HG03280 (cell line): ENCODE results near the gene STAP2.

ENCODE experiments used
- ATAC-seq: cut with Tn5 transposase; IDR thresholded peaks from one replicate; pipeline ENCODE4 v1.9.1; 2021; ENCODE audit warnings: mild to moderate bottlenecking, moderate library complexity; ENCODE audit not compliant: unreplicated experiment

The STAP2 gene, protein sequence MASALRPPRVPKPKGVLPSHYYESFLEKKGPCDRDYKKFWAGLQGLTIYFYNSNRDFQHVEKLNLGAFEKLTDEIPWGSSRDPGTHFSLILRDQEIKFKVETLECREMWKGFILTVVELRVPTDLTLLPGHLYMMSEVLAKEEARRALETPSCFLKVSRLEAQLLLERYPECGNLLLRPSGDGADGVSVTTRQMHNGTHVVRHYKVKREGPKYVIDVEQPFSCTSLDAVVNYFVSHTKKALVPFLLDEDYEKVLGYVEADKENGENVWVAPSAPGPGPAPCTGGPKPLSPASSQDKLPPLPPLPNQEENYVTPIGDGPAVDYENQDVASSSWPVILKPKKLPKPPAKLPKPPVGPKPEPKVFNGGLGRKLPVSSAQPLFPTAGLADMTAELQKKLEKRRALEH

GRCh38 chr19:4338441-4339355 lies at the start of gene STAP2:
TSS of gene STAP2 (minus strand) at chr19:4338827. CDS start at chr19:4338753, 74 bp downstream.
- no peak for ATAC-seq

GRCh38 chr19:4386041-4386782 lies 47.6 kb upstream of the STAP2 start:
- ATAC-seq = no peak

DNA sequence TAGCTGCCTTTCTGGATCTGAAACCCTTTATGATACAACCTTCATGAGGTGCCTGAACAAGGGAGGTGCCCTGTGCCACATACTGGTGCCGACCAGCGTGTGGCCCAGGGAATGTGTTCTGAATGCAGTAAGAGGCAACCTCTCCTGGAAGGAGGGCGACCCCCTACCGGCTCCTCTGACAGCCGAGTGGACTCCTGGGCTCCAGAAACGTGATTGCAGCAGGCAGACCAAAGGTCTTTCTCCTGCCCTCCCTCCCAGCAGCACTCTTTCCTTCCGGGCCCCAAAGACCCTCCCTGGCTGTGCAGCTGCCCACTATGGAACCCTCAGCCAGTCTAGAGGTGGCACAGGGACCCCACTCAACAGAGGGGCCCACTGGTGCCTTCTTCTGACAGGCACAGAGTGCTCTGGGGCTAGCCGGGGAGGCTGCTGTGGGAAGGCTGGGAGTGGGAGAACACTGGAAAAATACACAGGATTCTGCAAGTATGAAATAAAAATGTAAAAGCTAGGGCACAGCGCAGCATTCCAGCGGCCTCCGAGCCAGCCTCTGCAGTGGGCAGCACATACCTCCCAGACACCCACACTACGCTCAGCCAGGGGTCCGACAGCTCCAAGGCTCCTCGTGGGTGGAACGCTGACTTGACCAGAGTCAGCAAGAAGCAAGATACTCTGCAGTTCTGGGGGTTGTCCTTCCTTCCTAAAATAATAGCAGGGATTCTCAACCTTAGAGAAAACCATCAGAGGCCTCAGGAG lies 46.8 kb upstream of the STAP2 start:
- no peak for ATAC-seq

DNA sequence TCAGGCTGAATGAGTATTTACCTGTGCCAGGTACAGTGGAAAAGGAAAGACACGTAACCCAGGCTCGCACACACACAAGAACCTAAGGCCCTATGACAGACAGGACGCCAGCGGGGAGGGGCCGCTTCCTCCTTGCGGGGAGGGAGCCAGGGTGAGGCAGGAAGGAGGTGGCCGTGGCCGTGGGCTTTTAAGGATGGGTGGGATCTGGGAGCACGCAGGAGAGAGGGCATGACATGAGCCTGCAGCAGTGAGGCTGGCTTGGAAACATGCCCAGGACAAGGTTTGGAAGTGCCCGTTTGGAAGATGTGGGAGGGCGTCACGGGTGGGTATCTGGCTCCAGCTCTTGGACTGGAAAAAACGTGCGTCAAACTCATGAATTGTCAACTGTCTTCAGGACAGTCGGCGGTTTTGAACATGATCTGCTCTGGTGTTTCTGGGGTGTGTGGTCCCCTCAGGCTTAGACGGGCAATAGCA lies 41.7 kb upstream of the STAP2 start:
- no peak for ATAC-seq

GRCh38 chr19:4379383-4380253 lies 41.0 kb upstream of the STAP2 start:
- no peak for ATAC-seq

DNA sequence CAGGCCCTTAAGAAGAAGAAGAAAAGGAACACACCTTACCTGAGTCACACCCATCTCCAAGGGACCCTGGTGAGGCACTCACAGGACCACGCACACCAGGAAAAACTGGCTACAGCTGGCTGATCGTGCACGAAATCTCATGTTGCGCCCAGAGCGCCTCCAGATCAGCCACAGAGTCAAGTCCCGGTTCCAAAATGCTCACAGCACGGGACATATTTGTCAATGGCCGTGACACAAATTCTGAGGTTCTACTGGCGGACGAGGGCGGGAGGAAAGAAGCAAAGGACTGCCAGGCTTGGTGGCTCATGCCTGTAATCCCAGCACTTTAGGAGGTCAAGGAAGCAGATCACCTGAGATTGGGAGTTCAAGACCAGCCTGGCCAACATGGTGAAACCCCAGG lies 40.3 kb upstream of the STAP2 start:
- ATAC-seq = no peak

DNA sequence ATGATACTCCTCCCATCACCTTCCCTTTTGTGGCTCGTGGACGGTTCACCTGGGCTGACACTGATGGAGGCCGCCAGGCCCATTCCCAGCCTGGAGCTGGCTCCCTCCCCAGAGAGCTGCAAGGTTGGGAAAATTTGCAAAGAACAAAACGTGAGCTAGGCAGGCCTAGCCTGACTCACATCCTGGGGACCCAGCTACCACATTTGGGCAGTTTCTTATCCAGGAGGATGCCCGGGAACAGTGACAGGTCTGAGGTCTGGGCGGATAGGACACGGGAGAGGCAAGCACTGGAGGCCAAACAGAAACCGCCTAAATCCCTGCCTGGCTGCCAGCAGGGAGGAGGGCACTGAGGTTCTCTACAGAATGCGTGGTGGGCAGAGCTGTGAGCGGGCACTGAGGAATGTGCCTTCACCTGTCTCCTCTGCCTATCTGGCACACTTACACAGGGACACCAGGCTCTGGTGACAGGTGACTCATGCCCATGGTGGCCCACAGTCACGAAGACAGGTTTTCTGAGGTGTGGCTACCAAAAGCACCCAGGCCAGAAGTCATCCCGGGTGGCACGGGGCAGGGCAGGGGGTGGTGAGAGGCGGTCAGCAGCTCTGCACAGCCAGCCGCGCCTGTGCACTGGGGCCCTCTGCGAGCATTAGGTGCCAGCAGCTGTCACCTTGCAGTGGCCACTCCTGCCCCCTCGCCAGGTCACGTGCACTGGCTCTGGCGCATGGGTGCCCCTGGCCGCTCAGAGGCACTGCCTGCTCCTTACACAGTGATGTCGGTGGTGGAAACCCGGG lies 38.6 kb upstream of the STAP2 start:
- ATAC-seq = no peak

DNA sequence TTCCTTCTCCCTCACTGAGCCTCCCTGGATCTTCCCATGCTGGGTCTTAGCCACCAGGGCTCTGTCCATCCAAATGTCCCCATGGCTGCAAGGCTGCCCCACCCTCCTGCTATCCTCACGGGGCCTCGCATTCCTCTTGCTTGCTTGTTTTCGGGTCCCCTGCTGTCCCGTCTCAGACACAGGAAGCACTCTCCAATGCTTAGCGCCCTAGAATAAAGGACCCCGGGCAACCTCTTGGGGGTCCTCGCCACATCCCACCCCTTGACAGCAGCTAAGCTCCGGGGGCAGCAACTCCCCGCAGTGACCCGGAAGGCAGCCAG lies 38.0 kb upstream of the STAP2 start:
- no peak for ATAC-seq

DNA sequence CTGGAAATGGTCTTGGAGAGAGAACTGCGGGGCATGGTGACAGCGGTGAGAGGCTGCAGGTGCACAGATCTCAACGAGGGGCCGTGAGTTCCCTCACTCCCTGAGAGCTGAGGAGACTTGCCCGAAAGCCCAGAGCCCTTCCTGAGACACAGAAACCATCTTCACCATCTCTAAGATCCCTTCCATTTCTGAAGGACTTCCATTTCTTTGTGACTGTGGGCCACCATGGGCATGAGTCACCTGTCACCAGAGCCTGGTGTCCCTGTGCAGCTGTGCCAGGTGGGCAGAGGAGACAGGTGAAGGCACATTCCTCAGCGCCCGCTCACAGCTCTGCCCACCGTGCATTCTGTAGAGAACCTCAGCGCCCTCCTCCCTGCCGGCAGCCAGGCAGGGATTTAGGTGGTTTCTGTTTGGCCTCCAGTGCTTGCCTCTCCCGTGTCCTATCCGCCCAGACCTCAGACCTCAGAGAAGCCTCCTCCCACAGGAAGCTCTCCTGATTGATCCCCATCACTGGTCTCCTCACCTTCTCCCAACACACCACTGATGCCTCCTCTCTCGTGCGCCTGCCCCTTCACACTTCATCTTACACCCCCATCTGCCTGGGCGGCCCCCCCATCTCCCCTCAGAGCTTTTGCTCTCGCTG lies 37.5 kb upstream of the STAP2 start:
- ATAC-seq = no peak

DNA sequence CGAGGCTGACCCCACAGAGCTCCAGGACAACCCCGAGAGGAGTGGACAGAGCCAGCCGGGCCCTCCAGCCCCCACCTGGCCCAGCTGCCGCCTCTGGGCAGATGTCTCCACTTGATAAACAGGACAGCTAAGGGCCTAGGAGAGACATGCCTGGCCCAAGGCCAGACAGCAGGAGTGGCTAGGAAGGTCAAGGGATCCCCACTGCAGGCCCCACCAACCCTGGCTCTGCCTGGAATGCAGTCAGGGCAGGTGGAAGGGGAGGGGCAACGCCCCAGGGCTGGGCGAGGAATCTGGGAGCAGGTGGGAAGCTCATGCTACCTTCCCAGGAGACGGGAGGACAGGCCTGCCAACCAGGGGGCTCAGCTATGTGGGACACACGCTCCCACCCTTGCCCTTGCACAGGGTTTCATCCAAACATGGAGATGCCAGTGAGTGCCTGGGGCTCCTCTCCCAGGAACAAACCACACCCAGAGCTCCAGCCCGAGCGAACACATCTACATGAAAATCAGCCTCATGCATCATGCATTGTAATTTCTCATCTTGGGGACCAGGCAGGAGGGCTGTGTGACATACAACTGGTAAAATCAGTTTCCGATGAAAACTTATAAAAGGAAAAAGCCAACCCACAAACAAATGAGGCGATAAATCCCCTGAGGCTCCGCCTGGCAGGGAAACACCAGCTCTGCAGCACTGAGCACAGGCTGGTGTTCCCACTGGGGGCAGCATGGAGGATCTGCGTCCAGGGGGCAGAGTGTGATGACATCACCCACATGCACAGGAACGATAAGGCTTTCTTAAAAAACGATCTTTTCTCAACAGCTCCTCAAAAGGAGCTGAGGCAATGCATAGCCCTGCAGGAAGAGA lies 36.8 kb upstream of the STAP2 start:
- ATAC-seq = no peak

GRCh38 chr19:4374498-4375163 lies 36.0 kb upstream of the STAP2 start:
- ATAC-seq = no peak

DNA sequence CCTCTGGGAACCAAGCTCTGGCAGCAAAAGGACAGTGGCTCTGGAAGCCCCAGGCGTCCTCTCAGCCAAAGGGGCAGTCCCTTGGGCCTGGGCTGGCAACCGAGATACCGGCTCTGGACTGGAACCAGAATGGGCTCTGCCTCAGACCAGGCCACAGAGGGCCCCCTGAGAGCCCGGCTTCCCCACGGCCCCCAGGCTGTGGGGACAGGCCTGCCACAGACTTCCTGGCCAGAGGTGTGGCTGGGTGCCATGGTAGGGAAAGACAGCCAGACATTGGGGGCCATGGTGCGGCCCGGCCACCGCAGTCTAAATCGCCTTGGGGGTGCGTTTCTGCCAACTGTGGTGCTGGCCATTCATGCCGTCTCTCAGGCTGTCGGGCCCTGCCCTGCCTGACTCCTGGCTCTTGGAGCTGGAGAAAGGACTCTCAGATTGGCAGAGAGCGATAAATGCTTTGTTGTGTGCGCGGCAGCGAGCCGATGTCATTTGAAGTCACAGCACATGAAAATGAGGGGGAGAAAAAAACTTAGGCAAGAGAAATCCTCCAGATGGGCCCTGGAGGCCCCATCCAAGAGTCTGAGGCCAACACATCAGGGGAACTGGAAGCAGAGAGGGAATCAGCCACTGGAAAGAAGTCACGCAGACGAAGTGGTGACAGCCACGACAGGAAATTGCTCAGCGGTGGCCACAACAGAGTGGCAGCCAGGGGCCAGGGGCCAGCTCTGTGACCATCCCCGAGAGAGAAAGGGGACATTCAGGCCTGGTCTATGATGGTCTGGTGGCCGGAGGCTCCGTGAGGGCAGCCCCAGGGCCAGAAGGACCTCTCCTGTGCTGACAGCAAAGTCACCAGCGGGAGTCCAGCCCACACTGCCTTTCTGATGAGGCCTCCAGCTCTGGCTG lies 35.2 kb upstream of the STAP2 start:
- no peak for ATAC-seq

DNA sequence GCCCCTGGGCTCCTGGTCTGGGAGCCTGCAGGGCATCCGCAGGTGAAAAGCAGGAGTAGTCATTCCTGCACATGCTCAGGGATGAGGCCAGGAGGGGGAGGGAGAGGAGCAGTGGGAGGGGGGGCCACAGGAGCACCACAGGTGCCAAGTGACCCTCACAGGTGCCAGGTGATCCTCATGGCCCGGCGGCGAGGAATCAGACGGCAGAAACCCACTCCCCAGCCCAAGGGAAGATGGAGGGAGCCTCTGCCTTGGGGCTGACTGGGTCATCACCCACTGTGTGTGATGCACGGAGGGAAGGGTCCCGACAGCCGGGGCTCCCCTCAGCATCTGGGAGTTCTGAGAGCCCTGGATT lies 34.4 kb upstream of the STAP2 start:
- ATAC-seq = no peak

- no peak for ATAC-seq
Observed at GRCh38 chr19:4372165-4373012, 33.8 kb upstream of the STAP2 start.
